Peyer's patch (tissue), 4 donors: Measurements from ENCODE around the gene PTPRF. TPM values are rescaled to one million over a fixed set of nuclear protein-coding genes. Genes with fewer than 3 reads are reported as not detected.

ENCODE experiments used
- DNase-seq, 3 donors: peaks; one replicate each; pipeline ENCODE4 v3.0.0-alpha.2; 2017 to 2019
- H3K27ac ChIP-seq, 4 donors: fragments of 200-600 bp; sonication (generic); one replicate each; pipeline ENCODE4 v1.5.1; 2016 to 2019
- H3K27me3 ChIP-seq, 2 donors: fragments of 200-600 bp; sonication (generic); one replicate each; pipeline ENCODE4 v1.5.1; 2019
- H3K36me3 ChIP-seq, 3 donors: fragments of 200-600 bp; sonication (generic); one replicate each; pipeline ENCODE4 v1.5.1; 2016 to 2019
- H3K4me1 ChIP-seq, 4 donors: fragments of 200-600 bp; sonication (generic); one replicate each; pipeline ENCODE4 v1.5.1; 2016 to 2019
- H3K4me3 ChIP-seq, 4 donors: fragments of 200-600 bp; sonication (generic); 1 replicate in 3 of 4; 2 replicates in 1 of 4; pipeline ENCODE4 v1.5.1; 2016 to 2019; ENCODE audit warnings: mild to moderate bottlenecking in 1 of 4
- H3K9me3 ChIP-seq, 4 donors: fragments of 200-600 bp; sonication (generic); one replicate each; pipeline ENCODE4 v1.5.1; 2016 to 2019; ENCODE audit warnings: mild to moderate bottlenecking in 1 of 4
- POLR2A ChIP-seq, 2 donors: fragments of 450-650 bp; IDR thresholded peaks; one replicate each; pipeline ENCODE4 v1.5.1; 2017; ENCODE audit warnings: antibody characterized with exemption in 2 of 2, mild to moderate bottlenecking in 2 of 2, moderate library complexity in 2 of 2
- total RNA-seq, 4 donors: library from RNA; depleted of rRNA; stranded (reverse); fragments of >200 nt; gene quantifications; one replicate each; pipeline ENCODE4 v1.1.0, GENCODE V29; 2016
- TF ChIP-seq, protein P1 (sequence below), 6 experiments: fragments of 450-650 bp in 4 of 6; fragments of 200-600 bp in 2 of 6; sonication (generic) in 1 of 6; IDR thresholded peaks; one replicate each; pipeline ENCODE4 v1.5.1; 2017 to 2019; ENCODE audit warnings: antibody characterized with exemption in 6 of 6, mild to moderate bottlenecking in 3 of 6, moderate library complexity in 1 of 6

PTPRF gene
- total RNA-seq, 4 donors from 2014 or later, result 149 to 613 (median 528) TPM

DNA sequence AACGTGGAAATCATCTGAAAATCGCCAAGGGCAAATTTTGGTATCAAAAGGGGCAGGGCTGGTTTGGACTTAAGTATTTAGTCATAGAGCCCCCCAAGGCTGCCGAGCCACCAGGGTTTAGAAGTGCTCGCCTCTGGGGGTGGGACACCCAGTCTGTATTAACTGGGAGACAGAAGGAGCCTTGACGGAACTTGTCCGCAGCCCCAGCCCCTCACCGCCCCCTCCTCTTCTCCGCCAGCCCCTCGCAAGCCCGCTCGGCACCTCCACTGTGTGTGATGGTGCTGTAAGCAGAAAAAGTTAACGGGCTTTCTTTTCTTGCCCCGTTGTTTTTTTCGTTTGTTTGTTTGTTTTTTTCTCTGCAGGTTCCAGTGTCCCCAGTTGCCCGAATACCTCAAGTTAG lies 81.7 kb downstream of the PTPRF start:
- Histone ChIP-seq H3K4me1 (no peaks in the 10 kb centered on the region), H3K27ac (no peak overlapping the region), H3K9me3 (no peaks in the 10 kb centered on the region), H3K4me3 (no peak overlapping the region), H3K27me3 (no peaks in the 10 kb centered on the region), H3K36me3 (peaks cover 0 to 93% (median 0%) of the 10 kb centered on the region in 3 donors)
- TF ChIP-seq, protein P1, sequence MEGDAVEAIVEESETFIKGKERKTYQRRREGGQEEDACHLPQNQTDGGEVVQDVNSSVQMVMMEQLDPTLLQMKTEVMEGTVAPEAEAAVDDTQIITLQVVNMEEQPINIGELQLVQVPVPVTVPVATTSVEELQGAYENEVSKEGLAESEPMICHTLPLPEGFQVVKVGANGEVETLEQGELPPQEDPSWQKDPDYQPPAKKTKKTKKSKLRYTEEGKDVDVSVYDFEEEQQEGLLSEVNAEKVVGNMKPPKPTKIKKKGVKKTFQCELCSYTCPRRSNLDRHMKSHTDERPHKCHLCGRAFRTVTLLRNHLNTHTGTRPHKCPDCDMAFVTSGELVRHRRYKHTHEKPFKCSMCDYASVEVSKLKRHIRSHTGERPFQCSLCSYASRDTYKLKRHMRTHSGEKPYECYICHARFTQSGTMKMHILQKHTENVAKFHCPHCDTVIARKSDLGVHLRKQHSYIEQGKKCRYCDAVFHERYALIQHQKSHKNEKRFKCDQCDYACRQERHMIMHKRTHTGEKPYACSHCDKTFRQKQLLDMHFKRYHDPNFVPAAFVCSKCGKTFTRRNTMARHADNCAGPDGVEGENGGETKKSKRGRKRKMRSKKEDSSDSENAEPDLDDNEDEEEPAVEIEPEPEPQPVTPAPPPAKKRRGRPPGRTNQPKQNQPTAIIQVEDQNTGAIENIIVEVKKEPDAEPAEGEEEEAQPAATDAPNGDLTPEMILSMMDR (IDR thresholded peaks at IDR 0.05), result no peak
- TF ChIP-seq POLR2A (IDR thresholded peaks at IDR 0.05), result no peak
- DNase-seq, result no peak

DNA sequence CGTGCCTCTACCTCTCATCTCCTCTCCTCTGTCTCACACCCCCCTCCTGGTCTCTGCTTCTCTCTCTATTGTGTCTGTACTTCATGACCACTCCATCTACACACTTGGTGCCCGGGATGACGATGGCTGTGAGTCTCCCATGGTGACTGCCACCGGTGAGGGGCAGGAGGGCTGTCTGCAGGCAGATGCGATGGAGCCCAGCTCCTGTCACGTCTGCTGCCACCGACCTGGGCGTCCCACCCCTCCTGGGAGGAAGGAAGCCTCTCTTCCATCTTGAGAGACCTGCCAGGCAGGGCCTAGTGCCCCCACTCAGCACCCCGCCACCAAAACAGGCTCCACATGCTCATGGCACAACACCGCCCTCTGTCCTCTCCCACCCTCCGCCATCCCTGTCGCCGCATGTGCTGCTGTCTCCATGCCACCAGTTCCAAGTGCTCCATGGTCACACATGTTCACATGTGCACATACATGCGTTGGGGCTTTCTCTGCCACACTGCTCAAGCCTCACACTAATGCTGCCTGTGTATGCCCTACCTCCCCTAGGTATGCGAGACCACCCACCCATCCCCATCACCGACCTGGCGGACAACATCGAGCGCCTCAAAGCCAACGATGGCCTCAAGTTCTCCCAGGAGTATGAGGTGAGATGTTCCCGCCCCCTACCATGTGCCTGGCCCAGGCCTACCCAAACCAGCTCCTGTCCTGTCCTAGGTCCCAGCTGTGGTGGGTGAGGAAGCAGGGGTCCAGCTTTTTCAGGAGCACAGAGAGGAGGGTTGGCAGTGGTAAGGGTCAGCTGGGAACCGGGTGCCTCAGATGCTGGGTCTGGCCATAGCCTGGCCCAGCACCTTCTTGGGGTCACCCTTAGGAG lies 82.6 kb downstream of the PTPRF start:
- peaks cover 0 to 93% (median 0%) of the 10 kb centered on the region in 3 donors for H3K36me3 ChIP-seq
- H3K4me1 ChIP-seq, result no peaks in the 10 kb centered on the region
- H3K27ac ChIP-seq, result no peak overlapping the region
- no peak for DNase-seq
- H3K27me3 ChIP-seq, result no peaks in the 10 kb centered on the region
- H3K4me3 ChIP-seq, result no peak overlapping the region
- no peaks in the 10 kb centered on the region for H3K9me3 ChIP-seq
- TF ChIP-seq POLR2A (IDR thresholded peaks at IDR 0.05), result no peak
- TF ChIP-seq, protein P1 (IDR thresholded peaks at IDR 0.05), result no peak

DNA sequence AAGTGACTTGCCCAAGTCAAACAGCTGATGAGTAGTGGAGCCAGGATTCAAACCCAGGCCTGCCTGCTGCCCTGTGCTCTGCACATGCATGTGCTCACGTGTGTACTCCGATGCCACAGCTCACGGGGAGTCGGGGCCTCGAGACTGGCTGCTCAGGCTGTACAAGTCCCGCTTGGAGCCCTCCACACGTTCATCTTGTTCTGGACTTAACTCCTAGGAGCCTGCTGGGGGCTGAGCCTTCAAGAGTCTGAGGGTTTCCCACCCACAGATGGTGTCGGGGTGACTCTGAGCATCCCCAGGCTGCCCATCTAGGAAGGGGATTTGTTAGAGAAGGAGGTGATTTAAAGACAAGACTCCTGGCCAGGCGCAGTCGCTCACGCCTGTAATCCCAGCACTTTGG lies 83.5 kb downstream of the PTPRF start:
- no peak for DNase-seq
- TF ChIP-seq, protein P1 (IDR thresholded peaks at IDR 0.05), result no peak
- TF ChIP-seq POLR2A (IDR thresholded peaks at IDR 0.05), result no peak
- H3K36me3 ChIP-seq, result peaks cover 0 to 93% (median 0%) of the 10 kb centered on the region in 3 donors

DNA sequence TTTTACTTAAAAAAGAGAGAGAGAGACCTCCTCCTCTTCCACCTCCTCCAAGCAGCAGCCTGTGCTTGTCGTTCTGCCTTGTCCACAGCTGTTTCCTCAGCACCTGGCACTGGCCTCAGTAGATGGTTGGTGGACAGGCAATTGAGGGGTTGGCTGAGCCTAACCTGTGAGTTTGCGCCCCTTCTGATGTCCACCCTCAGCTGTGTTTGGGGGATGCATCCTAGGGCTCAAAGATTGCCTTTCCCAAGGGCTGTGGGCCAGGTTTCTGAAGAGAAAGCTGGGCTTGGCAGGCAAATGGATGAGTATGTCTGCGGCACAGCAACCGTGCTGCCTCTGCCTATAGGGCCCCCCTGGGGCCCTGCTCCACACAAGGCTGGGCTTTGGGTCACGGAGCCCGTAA lies 84.2 kb downstream of the PTPRF start:
- no peak for DNase-seq
- TF ChIP-seq POLR2A (IDR thresholded peaks at IDR 0.05), result no peak
- TF ChIP-seq, protein P1 (IDR thresholded peaks at IDR 0.05), result no peak
- no peaks in the 10 kb centered on the region for H3K27me3 ChIP-seq
- H3K4me3 ChIP-seq, result no peak overlapping the region
- no peaks in the 10 kb centered on the region for H3K9me3 ChIP-seq
- H3K36me3 ChIP-seq, result peaks cover 0 to 93% (median 0%) of the 10 kb centered on the region in 3 donors
- H3K4me1 ChIP-seq, result no peaks in the 10 kb centered on the region
- no peak overlapping the region for H3K27ac ChIP-seq

More for the DNA sequence above, 83.5 kb downstream of the PTPRF start:
- H3K4me3 ChIP-seq, result no peak overlapping the region
- no peaks in the 10 kb centered on the region for H3K27me3 ChIP-seq
- no peak overlapping the region for H3K27ac ChIP-seq
- H3K9me3 ChIP-seq, result no peaks in the 10 kb centered on the region
- no peaks in the 10 kb centered on the region for H3K4me1 ChIP-seq

DNA sequence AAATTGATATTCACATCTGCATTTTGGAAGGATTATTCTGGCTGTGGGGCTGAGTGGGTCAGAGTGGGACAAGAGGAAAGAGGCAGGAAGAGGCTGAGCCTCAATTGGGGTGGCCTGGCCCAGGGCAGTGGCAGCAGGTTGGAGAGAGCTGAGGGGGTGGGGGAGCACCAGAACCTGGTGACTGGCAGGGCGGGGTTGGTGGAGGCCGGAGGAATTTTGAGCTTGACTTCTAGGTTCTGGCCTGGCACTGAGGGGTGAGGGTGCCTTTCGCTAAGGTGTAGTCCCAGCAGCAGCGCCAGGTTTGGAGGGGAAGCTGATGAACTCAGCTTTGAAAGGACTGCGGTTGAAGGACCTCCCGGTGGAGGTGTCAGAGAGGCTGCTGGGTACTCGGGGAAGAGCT lies 85.7 kb downstream of the PTPRF start:
- no peaks in the 10 kb centered on the region for H3K27me3 ChIP-seq
- H3K36me3 ChIP-seq, result peaks cover 0 to 94% (median 0%) of the 10 kb centered on the region in 3 donors
- H3K4me1 ChIP-seq, result no peaks in the 10 kb centered on the region

More for the DNA sequence above, 85.7 kb downstream of the PTPRF start:
- Histone ChIP-seq H3K9me3 (no peaks in the 10 kb centered on the region), H3K27ac (no peak overlapping the region), H3K4me3 (no peak overlapping the region)
- DNase-seq, result no peak
- TF ChIP-seq POLR2A (IDR thresholded peaks at IDR 0.05), result no peak
- TF ChIP-seq, protein P1 (IDR thresholded peaks at IDR 0.05), result no peak
